Hepatocyte (in vitro differentiated cells): ENCODE measurements around the gene MPI.

Experiments
- EZH2 ChIP-seq: fragments of 200-600 bp; sonication (generic); IDR thresholded peaks from 2 replicates; pipeline ENCODE4 v1.6.1; 2016; ENCODE audit warnings: antibody characterized with exemption, mild to moderate bottlenecking, borderline replicate concordance
- TF ChIP-seq, protein P1 (sequence below): fragments of 200-600 bp; sonication (generic); IDR thresholded peaks from 2 replicates; pipeline ENCODE4 v1.5.1; 2016; ENCODE audit warnings: antibody characterized with exemption, mild to moderate bottlenecking; ENCODE audit not compliant: poor library complexity

DNA sequence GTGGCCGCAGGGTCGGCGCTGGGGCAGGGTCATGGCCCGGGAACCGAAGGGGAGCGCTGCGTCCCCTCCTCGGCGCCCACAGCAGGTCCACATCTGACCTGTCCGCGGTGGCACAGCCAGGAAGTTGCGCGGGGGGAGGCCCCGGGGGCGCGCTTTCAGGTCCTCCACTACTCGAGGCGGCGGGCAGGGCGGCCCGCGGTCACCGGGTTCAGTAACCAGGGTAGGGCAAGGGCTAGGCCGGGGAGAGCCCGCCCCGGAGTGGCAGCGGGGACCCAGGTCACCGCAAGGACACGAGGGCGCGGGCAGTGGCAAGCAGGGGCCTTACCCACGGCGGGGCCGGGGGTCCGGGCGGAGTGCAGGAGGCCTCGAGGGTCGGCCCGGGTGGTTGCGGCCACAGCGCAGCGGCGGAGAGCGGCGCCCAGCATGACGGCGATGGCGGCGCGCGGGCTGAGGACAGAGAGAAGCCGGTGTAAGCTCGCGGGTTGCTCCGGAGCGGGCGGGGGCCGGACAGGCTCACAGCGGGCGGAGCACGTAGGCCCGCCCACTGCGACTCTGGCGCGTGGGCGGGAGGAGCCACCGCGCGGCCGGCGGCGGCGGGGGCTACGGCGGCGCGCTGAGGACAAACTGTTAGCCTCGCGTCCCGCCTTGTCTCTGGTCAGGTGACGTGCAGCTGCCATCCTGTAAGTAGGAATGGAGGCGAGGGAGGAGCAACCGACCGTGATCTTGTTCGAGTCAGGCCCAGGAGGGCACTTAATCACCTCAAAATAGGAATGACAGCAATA lies 47.9 kb downstream of the MPI start, which contains the start of gene COX5A:
- TF ChIP-seq, protein P1, sequence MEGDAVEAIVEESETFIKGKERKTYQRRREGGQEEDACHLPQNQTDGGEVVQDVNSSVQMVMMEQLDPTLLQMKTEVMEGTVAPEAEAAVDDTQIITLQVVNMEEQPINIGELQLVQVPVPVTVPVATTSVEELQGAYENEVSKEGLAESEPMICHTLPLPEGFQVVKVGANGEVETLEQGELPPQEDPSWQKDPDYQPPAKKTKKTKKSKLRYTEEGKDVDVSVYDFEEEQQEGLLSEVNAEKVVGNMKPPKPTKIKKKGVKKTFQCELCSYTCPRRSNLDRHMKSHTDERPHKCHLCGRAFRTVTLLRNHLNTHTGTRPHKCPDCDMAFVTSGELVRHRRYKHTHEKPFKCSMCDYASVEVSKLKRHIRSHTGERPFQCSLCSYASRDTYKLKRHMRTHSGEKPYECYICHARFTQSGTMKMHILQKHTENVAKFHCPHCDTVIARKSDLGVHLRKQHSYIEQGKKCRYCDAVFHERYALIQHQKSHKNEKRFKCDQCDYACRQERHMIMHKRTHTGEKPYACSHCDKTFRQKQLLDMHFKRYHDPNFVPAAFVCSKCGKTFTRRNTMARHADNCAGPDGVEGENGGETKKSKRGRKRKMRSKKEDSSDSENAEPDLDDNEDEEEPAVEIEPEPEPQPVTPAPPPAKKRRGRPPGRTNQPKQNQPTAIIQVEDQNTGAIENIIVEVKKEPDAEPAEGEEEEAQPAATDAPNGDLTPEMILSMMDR: no peak
- no peak for TF ChIP-seq EZH2
